Right lobe of liver (tissue), 6 donors: ENCODE measurements around the gene ERICH2. TPM values are rescaled to one million over a fixed set of nuclear protein-coding genes. Genes with fewer than 3 reads are reported as not detected.

Experiments
- ATAC-seq, 4 donors: fragments of 200-7000 bp; cut with Tn5 transposase; one replicate each; pipeline ENCODE4 v1.9.1; 2020; ENCODE audit warnings: mild to moderate bottlenecking in 4 of 4, moderate library complexity in 4 of 4
- DNase-seq, 3 donors: peaks; one replicate each; pipeline ENCODE4 v3.0.0-alpha.2; 2020
- H3K27ac ChIP-seq, 3 donors: fragments of 200-600 bp; one replicate each; pipeline ENCODE4 v1.8.0; 2022
- H3K27me3 ChIP-seq, 2 donors: fragments of 200-600 bp; one replicate each; pipeline ENCODE4 v1.8.0; 2022
- H3K36me3 ChIP-seq, 4 donors: fragments of 200-600 bp; sonication (generic) in 1 of 4; one replicate each; pipeline versions ENCODE4 v1.5.1 to v1.8.0; 2017 to 2022; ENCODE audit warnings: control low read depth in 1 of 4
- H3K4me1 ChIP-seq, 4 donors: fragments of 200-600 bp; sonication (generic) in 1 of 4; one replicate each; pipeline versions ENCODE4 v1.5.1 to v1.8.0; 2017 to 2022; ENCODE audit warnings: control low read depth in 1 of 4
- H3K4me3 ChIP-seq, 3 donors: fragments of 200-600 bp; one replicate each; pipeline ENCODE4 v1.8.0; 2022
- H3K9me3 ChIP-seq, 4 donors: fragments of 200-600 bp; sonication (generic) in 1 of 4; one replicate each; pipeline versions ENCODE4 v1.5.1 to v1.8.0; 2017 to 2022; ENCODE audit warnings: control low read depth in 1 of 4
- POLR2A ChIP-seq: fragments of 450-650 bp; IDR thresholded peaks from one replicate; pipeline ENCODE4 v1.6.1; 2017; ENCODE audit warnings: antibody characterized with exemption, mild to moderate bottlenecking
- WGBS: methylation state at CpG from one replicate; pipeline ENCODE4 v1.1.6; 2018; ENCODE audit warnings: low coverage, low lambda C conversion rate; ENCODE audit not compliant: insufficient coverage; ENCODE audit errors: missing lambda C conversion rate; 5-methylcytosine and 5-hydroxymethylcytosine counted together
- intact Hi-C, 2 donors: fragments of 100-400 bp; cut with DNase I; formaldehyde crosslinking; loops; one replicate each; pipeline versions ENCODE4 v1.11.2 to v1.14.1; 2022
- total RNA-seq, 6 experiments: library from RNA; depleted of rRNA in 2 of 6; stranded (reverse); fragments of >200 nt in 2 of 6; fragmentation: NEBNext Ultra II Directional in 3 of 6; extraction: Animal tissue kit (Norgen Biotek cat#: 25700) in 3 of 6; gene quantifications; one replicate each; pipeline versions ENCODE4 v1.1.0 to v1.2.4, GENCODE V29; 2016 to 2023
- TF ChIP-seq, protein P1 (sequence below), 4 donors: fragments of 200-600 bp in 3 of 4; fragments of 450-650 bp in 1 of 4; IDR thresholded peaks; one replicate each; pipeline versions ENCODE4 v1.5.1 to v1.8.0; 2016 to 2022; ENCODE audit warnings: antibody characterized with exemption in 4 of 4, mild to moderate bottlenecking in 2 of 4
- donor health status: DM: no; HTN: yes; CAD: no.
- donor health status: DM: no; HTN: no; CAD: no.
- donor health status: DM: no; HTN: no; CAD: no.
- donor health status: DM: no; HTN: yes; CAD: no.
- donor health status: DM: no; HTN: yes; CAD: no.

Gene ERICH2
- total RNA-seq, 6 experiments from 2014 or later, result 0.53 to 1.2 (median 1.1) TPM; not detected in 3

DNA sequence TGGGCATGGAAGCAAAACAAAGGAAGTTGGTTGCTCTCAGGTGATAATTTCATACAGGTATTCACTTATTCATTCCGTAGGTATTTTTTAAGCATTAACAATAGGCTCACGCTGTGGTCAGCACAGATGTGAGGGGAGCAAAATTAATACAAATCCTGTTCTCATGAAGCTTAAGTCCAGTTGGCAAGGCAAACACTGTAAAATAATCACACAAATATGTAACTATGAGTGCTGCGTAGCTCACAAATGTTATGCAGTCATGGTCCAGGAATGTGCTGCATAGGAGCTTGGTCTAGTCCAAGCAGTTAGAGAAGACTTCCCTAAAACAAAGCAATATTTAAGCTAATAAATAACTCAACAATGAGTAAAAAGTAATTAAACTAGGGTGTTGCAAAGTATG is 31.1 kb upstream of the ERICH2 start:
- Histone ChIP-seq H3K27ac (no peak overlapping the region), H3K4me3 (no peak overlapping the region), H3K4me1 (peaks cover 0 to 4% (median 0%) of the 10 kb centered on the region in 4 donors), H3K9me3 (no peaks in the 10 kb centered on the region), H3K36me3 (no peaks in the 10 kb centered on the region), H3K27me3 (no peaks in the 10 kb centered on the region)
- intact Hi-C loops, result no loop called here
- DNase-seq (no peak), ATAC-seq (no peak)
- WGBS, result 78% methylated on average over 3 of the region's 3 CpGs
- TF ChIP-seq, protein P1, sequence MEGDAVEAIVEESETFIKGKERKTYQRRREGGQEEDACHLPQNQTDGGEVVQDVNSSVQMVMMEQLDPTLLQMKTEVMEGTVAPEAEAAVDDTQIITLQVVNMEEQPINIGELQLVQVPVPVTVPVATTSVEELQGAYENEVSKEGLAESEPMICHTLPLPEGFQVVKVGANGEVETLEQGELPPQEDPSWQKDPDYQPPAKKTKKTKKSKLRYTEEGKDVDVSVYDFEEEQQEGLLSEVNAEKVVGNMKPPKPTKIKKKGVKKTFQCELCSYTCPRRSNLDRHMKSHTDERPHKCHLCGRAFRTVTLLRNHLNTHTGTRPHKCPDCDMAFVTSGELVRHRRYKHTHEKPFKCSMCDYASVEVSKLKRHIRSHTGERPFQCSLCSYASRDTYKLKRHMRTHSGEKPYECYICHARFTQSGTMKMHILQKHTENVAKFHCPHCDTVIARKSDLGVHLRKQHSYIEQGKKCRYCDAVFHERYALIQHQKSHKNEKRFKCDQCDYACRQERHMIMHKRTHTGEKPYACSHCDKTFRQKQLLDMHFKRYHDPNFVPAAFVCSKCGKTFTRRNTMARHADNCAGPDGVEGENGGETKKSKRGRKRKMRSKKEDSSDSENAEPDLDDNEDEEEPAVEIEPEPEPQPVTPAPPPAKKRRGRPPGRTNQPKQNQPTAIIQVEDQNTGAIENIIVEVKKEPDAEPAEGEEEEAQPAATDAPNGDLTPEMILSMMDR (IDR thresholded peaks at IDR 0.05), result no peak
- no peak for TF ChIP-seq POLR2A

DNA sequence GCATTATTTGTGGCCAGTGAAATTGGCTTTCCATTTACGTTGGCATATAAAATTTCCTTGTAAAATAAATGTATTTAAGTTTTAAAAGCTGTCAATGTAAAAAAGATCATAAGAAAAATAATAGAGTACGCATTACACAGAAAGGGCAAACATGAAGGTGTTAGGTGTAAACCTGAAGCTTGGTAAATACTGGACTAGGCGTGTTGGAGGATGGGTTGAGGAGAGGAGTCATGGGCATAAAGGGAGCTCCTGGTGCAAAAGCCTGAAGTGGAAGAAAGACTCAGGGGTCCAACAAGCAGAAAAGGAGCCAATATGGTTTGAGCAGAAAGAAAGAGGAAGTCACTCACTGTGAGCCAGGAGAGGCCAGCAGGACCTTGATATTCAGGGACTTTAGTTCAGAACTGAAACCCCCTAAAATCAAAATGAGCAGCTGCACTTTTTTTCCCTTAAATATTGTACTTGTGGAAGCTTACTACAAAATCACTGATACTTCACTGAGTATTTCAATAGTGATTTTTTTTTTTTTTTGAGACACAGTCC is 30.6 kb upstream of the ERICH2 start:
- no peak overlapping the region for H3K27ac ChIP-seq
- no peak for TF ChIP-seq POLR2A
- TF ChIP-seq, protein P1 (IDR thresholded peaks at IDR 0.05), result no peak
- no peak for DNase-seq

GRCh38 chr2:170740660-170741059 is 29.5 kb upstream of the ERICH2 start:
- Histone ChIP-seq H3K4me3 (no peak overlapping the region), H3K36me3 (no peaks in the 10 kb centered on the region), H3K4me1 (peaks cover 0 to 9% (median 2%) of the 10 kb centered on the region in 4 donors), H3K27me3 (no peaks in the 10 kb centered on the region), H3K9me3 (no peaks in the 10 kb centered on the region), H3K27ac (no peak overlapping the region)
- 70% methylated on average over 3 of the region's 4 CpGs for WGBS
- ATAC-seq, result no peak
- peak in 1 of 3 donors; percentile 46 for DNase-seq
- intact Hi-C loops, result no loop called here
- TF ChIP-seq POLR2A, result no peak
- TF ChIP-seq, protein P1 (IDR thresholded peaks at IDR 0.05), result no peak

More for the DNA sequence above, 30.6 kb upstream of the ERICH2 start:
- Histone ChIP-seq H3K4me1 (peaks cover 0 to 6% (median under 1%) of the 10 kb centered on the region in 4 donors), H3K36me3 (no peaks in the 10 kb centered on the region), H3K27me3 (no peaks in the 10 kb centered on the region), H3K4me3 (no peak overlapping the region), H3K9me3 (no peaks in the 10 kb centered on the region)
- 85% methylated on average over 3 of the region's 3 CpGs for whole genome bisulfite sequencing
- intact Hi-C loops, result no loop called here
- ATAC-seq, result no peak

DNA sequence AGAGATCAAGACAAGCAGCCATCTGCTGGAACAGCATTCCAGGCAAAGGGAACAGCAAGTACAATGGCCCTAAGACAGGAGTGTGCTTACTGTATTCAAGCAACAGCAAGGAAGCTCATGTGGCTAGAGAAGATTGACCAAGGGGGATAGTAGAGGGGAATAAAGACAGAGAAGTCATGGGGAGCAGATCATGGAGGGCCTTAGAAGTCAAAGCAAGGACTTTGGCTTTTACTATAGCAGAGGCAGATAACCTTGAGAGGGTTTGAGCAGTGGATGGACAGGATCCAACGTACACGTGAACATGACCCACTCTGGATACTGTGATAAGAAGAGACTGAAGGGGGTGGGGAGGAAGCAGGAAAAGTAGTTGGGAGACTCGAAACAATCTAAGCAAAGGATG is 28.2 kb upstream of the ERICH2 start:
- ATAC-seq (no peak), DNase-seq (no peak)
- Histone ChIP-seq H3K4me3 (no peak overlapping the region), H3K27ac (no peak overlapping the region), H3K4me1 (peaks cover 0 to 9% (median 2%) of the 10 kb centered on the region in 4 donors), H3K27me3 (no peaks in the 10 kb centered on the region), H3K36me3 (no peaks in the 10 kb centered on the region), H3K9me3 (no peaks in the 10 kb centered on the region)
- intact Hi-C loops, result no loop called here
- TF ChIP-seq, protein P1 (IDR thresholded peaks at IDR 0.05), result no peak
- TF ChIP-seq POLR2A, result no peak
- WGBS, result 81% methylated on average over 3 of the region's 3 CpGs
